Upper lobe of right lung (tissue), 1 donor: ENCODE measurements around the gene RAET1E. TPM values are rescaled to one million over a fixed set of nuclear protein-coding genes. Genes with fewer than 3 reads are reported as not detected.

Experiments used
- ATAC-seq: fragments of 200-7000 bp; cut with Tn5 transposase; one replicate; pipeline ENCODE4 v1.9.1; 2020; ENCODE audit warnings: mild to moderate bottlenecking, moderate library complexity
- DNase-seq: peaks from one replicate; pipeline ENCODE4 v3.0.0-alpha.2; 2020
- H3K27ac ChIP-seq: fragments of 200-600 bp; one replicate; pipeline ENCODE4 v1.8.0; 2022
- H3K27me3 ChIP-seq: fragments of 200-600 bp; one replicate; pipeline ENCODE4 v1.8.0; 2022; ENCODE audit warnings: mild to moderate bottlenecking
- H3K36me3 ChIP-seq: fragments of 200-600 bp; one replicate; pipeline ENCODE4 v1.8.0; 2022
- H3K4me1 ChIP-seq: fragments of 200-600 bp; one replicate; pipeline ENCODE4 v1.8.0; 2022
- H3K4me3 ChIP-seq: fragments of 200-600 bp; one replicate; pipeline ENCODE4 v1.8.0; 2022; ENCODE audit warnings: mild to moderate bottlenecking
- H3K9me3 ChIP-seq: fragments of 200-600 bp; one replicate; pipeline ENCODE4 v1.8.0; 2022
- CTCF ChIP-seq: fragments of 200-600 bp; IDR thresholded peaks from one replicate; pipeline ENCODE4 v1.8.0; 2022; ENCODE audit warnings: antibody characterized with exemption
- intact Hi-C: fragments of 100-400 bp; cut with DNase I; formaldehyde crosslinking; loops from one replicate; pipeline ENCODE4 v1.11.0; 2022
- total RNA-seq: library from RNA; stranded (reverse); fragmentation: NEBNext Ultra II Directional; extraction: Animal tissue kit (Norgen Biotek cat#: 25700); gene quantifications from one replicate; pipeline ENCODE4 v1.2.1, GENCODE V29; 2021
- donor health status: DM: no; HTN: yes; CAD: no; lungs with severe emphysema.

Gene RAET1E
- total RNA-seq, 1 donor from 2014 or later: 0.96 TPM

GRCh38 chr6:149936743-149937142, 38.8 kb upstream of the RAET1E start:
- TF ChIP-seq CTCF: no peak
- peaks cover 18% of the 10 kb centered on the region for H3K4me1 ChIP-seq
- DNase-seq (no peak), ATAC-seq (no peak)
- intact Hi-C loops: loop anchor here (5.0 kb wide), 1 partner anchor 81 kb away; no protein-coding TSS in a partner anchor
- H3K4me3 ChIP-seq: no peak overlapping the region
- H3K36me3 ChIP-seq: no peaks in the 10 kb centered on the region
- H3K27ac ChIP-seq: no peak overlapping the region
- H3K9me3 ChIP-seq: no peaks in the 10 kb centered on the region
- peaks cover 94% of the 10 kb centered on the region for H3K27me3 ChIP-seq

DNA sequence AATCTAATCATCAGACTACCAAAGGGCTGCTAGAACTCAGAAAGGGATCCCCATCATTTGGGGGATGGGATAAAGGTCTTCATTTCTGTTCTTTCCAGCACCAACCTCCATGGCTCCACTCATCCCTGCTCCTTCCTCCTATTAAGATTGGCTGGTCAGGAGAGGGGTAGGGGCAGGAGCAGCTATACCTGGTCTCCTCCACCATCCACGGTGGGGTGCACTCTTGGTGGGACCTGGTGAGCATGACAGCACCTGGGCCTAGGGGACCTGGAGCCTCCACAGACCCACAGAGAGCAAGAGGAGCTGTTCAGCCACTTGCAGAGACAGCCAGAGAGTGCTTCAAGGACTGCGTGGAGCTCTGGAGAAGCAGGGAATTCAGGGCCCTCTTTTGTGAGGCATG, 37.8 kb upstream of the RAET1E start:
- no peak for TF ChIP-seq CTCF
- intact Hi-C loops: loop anchor here (5.0 kb wide), 1 partner anchor 82 kb away; no protein-coding TSS in a partner anchor
- no peaks in the 10 kb centered on the region for H3K9me3 ChIP-seq
- no peak overlapping the region for H3K27ac ChIP-seq
- DNase-seq (no peak), ATAC-seq (no peak)
- H3K4me3 ChIP-seq: no peak overlapping the region
- no peaks in the 10 kb centered on the region for H3K36me3 ChIP-seq
- H3K4me1 ChIP-seq: peaks cover 12% of the 10 kb centered on the region
- peaks cover 96% of the 10 kb centered on the region for H3K27me3 ChIP-seq

DNA sequence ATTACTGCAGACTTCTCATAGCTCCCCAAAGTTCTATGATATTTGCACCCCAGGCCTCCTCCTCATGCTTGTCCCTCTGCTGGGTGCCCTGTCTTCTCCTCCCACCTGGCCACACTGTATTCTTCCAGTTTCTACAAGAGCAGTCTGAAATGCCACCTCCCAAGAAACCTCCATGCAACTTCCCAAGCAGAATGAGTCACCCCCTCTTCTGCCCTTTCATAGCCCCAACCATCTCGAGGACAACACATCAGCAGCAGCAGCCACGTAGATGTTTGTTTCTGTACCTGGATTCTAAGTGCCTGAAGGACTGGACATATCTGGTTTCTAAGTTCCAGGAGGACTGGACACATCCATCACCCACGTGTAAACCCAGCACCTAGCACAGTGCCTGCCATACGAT, 37.3 kb upstream of the RAET1E start:
- no peak for ATAC-seq

DNA sequence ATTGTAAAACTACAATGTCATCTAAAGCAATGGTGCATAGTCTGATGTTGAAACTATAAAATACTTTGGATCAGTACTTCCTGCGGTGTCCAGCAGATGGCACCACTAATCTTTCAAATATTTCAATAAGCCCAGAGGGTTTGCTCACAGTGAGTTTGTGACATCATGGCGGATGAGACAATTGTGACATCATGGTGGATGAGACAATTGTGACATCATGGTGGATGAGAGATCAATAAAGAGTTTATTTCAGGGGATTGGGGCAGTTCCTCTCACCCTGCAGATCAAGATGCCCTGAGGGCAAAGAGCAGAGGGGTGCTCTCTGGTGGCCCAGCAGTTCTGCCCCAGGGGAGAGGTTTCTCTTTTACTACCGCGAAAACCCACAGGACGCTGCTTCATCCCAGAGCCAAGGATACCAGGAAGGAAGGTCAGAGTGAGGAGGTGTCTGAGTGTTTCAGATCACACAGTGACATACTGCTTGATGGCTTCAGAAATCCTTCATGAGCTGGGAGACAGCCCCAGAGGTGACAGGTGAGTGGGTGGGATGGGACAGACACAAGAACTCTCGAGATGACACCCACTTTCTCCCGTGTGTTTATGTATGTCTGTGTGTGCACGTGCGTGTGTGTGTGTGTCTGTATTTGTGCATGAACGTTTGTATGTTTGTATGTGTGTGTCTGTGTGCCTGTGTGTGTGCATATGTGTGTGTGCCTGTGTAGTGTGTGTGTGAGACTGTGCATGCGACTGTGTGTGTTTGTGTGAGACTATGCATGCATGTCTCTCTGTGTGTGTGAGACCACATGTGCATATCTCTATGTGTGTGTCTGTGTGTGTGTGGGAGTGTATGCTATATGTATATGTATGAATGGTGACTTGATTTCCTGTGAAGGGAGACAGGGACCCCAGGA, 36.6 kb upstream of the RAET1E start:
- no peak overlapping the region for H3K4me3 ChIP-seq
- intact Hi-C loops: loop anchor here (5.0 kb wide), 1 partner anchor 83 kb away; no protein-coding TSS in a partner anchor
- peak; percentile 83 for ATAC-seq
- no peaks in the 10 kb centered on the region for H3K36me3 ChIP-seq
- TF ChIP-seq CTCF: peak; percentile 86
- peaks cover 12% of the 10 kb centered on the region for H3K4me1 ChIP-seq
- no peaks in the 10 kb centered on the region for H3K9me3 ChIP-seq
- peaks cover 96% of the 10 kb centered on the region for H3K27me3 ChIP-seq
- no peak overlapping the region for H3K27ac ChIP-seq
- no peak for DNase-seq

More for the DNA sequence above, 37.3 kb upstream of the RAET1E start:
- H3K4me1 ChIP-seq: peaks cover 12% of the 10 kb centered on the region
- DNase-seq: no peak
- H3K36me3 ChIP-seq: no peaks in the 10 kb centered on the region
- H3K4me3 ChIP-seq: no peak overlapping the region
- TF ChIP-seq CTCF: no peak
- H3K27me3 ChIP-seq: peaks cover 96% of the 10 kb centered on the region
- intact Hi-C loops: loop anchor here (5.0 kb wide), 1 partner anchor 82 kb away; no protein-coding TSS in a partner anchor
- H3K27ac ChIP-seq: no peak overlapping the region
- no peaks in the 10 kb centered on the region for H3K9me3 ChIP-seq

- Histone ChIP-seq H3K4me3 (no peak overlapping the region), H3K9me3 (no peaks in the 10 kb centered on the region), H3K27me3 (peaks cover 91% of the 10 kb centered on the region), H3K36me3 (no peaks in the 10 kb centered on the region), H3K4me1 (peaks cover 4% of the 10 kb centered on the region), H3K27ac (no peak overlapping the region)
- TF ChIP-seq CTCF: no peak
- DNase-seq (no peak), ATAC-seq (no peak)
- intact Hi-C loops: no loop called here
Measured at GRCh38 chr6:149933461-149933860, 35.5 kb upstream of the RAET1E start.
